ENCODE data around the gene PLCB4.
"Not testable (repeated sequence)": the region's sequence is repeated elsewhere in the genome, so short reads cannot be mapped to it uniquely, and the experiment has no call there.

Gene PLCB4

DNA sequence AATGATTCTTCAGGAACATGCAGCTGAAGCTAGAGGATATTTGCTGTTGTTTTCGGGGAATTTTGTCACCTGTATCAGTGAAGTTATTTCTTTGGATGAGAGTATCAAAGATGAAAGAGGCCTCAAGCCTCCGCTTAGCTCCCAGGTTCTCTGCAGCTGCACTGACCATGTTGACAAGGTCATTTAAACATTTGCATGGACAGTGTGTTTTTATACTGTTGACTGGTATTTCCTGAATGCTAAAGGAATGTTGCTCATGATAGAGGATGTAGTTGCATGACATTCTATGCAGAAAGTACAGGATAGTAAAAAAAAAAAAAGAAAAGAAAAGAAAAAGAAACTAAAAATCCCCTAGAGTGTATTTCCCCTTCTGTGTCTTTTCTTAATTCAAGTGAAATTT lies 279.9 kb downstream of the PLCB4 start:
- in situ Hi-C loops (cut with MboI; ENCODE audit: low sequenced_read_pairs) = no loop called here

DNA sequence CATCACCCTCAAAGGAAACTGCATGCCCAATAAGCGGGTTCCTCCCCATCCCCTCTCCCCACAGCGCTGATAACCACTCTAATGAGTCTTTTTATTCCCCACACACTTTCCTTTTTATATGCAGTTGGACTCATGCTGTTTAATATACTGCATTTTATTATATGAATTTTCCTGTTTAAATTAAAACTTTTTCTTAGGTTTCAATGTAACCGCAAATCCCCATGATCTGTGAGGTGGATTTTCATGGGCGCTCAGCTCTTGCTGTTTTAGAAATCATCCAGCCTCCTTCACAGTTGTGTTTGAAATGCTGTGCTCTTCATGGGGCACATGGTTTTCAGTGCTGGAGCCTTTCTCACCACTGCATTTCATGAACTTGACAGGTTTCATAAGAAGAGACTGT lies 280.4 kb downstream of the PLCB4 start:
- in situ Hi-C loops (cut with MboI; ENCODE audit: low sequenced_read_pairs) = no loop called here

DNA sequence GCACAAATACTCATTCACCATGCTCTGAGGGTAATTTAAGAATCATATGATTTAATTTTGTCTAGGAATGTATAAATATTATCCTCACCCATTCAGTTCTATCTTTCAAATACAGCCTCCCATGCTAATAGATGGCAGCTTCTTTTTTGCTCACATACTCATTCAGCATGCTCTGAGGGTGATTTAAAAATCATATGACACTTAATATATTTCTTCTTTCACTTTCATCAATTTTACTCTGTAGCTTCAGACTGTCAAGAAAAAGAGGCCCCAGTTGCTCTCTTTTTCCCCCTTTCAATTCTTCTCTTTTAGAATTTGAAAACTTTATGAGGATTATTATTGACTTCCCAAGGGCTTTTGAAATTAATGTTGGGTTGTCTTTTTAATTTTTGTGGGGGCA lies 283.9 kb downstream of the PLCB4 start:
- in situ Hi-C loops (cut with MboI; ENCODE audit: low sequenced_read_pairs) = no loop called here

DNA sequence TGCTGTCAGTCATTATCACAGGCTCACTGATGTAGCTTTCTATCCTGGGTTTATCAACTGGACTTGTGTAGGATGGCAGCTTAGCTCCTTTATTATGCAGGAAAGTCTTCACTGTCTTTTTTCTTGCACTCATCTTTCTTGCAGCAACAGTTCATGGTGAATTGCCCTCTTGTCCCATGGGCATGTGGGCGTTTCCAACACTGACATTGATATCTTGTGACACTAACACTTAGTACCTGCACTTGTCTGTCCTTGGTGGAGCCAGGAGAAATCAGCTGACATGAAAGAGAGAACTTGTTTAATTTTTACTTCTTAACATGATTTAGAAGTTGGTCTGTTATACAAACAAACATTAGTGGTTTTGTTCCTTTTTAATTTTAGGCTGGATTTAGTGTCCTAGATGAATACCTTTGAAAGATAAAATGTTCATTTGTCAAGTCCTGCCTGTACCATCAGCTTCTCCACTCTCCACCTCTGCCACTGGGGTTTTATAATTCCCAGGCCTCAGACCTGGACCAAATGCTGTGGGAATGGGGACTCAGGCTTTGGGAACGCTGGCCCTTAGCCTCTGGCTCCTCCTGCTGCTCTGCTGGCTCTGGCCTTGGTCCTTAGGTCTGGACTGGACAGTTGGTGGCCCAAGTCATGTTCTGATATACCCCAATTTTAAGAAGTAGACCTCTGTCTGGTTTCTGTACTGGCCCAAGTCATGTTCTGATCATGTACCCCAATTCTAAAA lies 284.5 kb downstream of the PLCB4 start:
- in situ Hi-C loops (cut with MboI; ENCODE audit: low sequenced_read_pairs) = no loop called here

DNA sequence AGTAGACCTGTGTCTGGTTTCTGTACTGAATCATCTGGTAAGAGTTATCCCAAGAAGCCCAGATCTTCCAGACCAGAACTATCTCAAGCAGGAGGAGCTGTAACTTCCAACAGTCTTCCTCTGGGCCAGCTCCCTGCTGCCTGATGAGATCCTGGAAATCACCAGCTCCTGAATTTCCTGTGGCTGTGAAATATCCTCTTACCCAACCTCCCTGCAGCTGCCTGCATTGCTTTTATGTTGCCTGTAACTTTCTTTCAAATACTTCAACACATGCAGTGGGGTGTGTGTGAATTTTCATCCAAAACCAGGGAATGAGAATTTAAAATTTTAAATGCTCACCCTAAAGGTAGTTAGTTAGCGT lies 285.0 kb downstream of the PLCB4 start:
- in situ Hi-C loops (cut with MboI; ENCODE audit: low sequenced_read_pairs) = no loop called here

DNA sequence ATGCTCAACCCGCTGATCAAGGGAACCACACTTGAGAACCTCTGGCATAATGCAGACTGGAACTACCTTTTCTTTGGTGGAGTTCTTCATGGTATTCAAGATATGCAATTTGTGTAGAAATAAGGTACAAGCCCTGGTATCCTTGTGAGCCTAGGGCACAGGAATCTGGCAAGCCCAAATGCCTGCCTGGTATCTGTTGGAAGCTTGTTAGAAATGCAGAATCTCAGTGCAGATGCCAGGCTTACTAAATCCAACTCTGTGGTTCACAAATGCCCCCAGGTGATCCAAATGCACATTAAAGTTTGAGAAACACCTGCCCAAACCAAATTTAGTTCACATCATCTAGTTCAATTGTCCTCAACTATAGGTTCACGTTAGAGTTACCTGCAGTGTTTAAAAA lies 285.7 kb downstream of the PLCB4 start:
- in situ Hi-C loops (cut with MboI; ENCODE audit: low sequenced_read_pairs) = no loop called here

DNA sequence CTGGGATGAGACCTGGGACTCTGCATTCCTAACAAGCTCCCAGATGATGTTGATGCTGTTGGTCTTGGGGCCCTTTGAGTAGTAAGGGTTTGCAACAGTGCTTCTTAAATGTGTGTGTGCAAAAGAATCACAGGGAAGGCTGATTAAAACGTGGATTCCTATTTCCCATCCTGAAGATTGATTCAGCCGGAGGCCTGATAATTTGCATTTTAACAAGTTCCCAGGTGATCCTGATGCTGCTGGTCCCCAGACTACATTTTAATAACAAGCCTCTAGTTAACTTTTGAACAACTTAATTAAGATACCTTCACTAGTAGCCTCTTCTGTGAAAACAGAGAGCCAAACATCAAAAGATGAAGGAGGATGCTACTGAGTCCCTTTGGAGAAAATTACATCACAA lies 289.1 kb downstream of the PLCB4 start:
- in situ Hi-C loops (cut with MboI; ENCODE audit: low sequenced_read_pairs) = no loop called here

DNA sequence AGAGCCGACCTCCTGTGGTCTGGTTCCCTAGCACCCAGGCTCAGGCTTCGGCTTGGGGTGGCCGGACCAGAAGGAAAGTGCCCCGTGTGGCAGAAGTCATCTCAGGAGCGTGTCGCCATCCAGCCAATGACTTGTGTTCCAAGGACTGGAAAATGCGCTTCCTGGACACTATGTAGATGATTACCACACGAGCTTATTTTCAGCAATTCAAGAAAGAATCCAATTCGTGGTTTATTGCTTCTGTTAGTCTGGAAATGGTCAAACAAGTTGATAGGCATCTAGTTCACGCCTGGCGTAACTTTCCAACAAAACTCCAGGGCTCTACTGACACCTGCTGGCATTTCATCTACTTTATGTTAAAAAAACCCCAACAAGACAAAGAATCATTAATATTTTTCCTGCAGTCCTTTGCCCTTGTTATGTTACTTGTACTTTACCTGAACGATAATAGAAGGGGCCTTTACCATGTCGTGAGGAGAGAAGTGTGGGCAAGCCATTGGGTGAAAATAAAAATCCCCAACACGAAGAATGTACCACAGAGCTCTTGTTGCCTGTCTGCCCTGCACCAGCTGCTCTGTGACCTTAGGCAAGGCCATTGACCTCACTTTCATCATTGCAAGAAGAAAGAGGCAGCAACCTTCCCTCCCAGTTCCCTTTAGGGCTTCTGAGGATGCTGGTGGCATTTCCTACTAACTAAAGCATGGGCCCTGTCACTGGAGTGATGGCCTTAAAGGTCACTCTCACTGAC lies 290.8 kb downstream of the PLCB4 start:
- in situ Hi-C loops (cut with MboI; ENCODE audit: low sequenced_read_pairs) = no loop called here

DNA sequence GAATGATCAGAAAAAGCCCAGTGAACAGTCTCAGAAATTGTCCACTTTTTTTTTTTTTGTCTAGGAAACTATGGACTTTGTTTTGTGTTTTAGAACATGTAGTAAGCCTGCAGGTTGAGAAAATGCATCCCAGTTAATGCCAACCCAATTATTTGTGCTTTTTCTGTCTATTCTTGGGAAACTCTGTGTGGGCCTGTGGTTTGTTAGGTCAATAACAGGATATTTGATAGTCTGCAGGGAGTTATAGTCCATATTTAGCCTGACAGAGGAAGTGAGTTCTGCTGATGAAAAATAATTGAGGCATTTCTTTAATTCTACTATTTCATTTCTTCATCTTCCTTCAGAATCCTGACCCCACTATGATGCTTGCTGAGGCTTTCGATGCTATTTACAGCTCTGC lies 291.5 kb downstream of the PLCB4 start:
- in situ Hi-C loops (cut with MboI; ENCODE audit: low sequenced_read_pairs) = no loop called here

DNA sequence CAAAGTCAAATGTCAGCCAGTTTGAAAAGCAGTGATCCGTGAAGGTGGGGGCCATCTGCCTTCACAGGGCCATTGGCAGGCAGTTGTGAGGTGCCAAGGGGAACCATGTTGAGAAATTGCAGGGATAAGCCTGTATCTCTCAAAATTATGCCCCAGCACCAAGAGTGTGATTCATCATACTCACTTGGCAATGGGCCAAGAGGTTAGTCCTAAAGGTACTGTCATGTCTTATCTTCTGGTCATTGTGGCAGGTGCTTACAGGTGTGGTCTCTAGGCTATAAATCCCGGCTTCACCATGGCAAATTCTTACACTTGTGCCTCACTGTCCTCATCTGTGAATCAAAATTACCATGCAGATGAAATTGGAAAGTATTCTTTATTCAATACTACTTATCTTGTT lies 294.8 kb downstream of the PLCB4 start:
- in situ Hi-C loops (cut with MboI; ENCODE audit: low sequenced_read_pairs) = no loop called here

DNA sequence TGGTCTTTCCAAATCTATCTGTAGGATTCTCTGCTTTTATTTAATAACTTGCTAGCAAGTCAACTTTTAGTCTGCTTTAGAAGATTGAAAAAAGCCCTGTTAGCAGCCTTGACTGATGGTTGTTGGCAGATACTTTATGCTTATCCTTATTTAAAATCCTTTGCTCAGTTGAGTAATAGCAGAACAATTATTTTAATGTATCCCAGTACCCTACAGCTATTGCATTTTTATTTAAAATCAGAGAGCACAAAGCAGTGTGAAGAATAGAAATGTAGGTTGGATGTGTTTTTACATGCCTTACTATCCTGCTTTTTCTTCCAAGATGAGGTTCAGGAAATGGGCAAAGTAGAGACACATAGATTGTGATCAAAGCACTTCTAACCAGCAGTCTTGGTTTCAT lies 298.4 kb downstream of the PLCB4 start:
- in situ Hi-C loops (cut with MboI; ENCODE audit: low sequenced_read_pairs) = no loop called here

DNA sequence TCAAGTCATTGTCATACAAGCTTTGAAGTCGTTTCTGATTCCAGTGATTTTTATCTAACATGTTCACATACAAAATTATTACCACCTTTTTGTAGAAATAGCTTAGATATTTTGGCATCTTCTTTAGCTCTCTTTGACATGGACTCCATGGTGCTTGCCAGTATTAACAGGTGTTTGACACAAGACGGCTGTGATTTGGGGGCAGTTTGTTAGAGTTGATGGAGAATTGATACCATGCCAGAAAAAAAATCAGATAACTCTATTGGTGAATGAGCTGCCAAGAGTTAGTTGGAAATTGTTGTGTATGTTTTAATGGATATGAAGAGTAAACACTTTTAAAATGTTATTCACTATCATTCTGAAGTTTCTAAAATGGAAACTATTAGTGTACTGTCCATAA lies 298.9 kb downstream of the PLCB4 start:
- in situ Hi-C loops (cut with MboI; ENCODE audit: low sequenced_read_pairs) = no loop called here

DNA sequence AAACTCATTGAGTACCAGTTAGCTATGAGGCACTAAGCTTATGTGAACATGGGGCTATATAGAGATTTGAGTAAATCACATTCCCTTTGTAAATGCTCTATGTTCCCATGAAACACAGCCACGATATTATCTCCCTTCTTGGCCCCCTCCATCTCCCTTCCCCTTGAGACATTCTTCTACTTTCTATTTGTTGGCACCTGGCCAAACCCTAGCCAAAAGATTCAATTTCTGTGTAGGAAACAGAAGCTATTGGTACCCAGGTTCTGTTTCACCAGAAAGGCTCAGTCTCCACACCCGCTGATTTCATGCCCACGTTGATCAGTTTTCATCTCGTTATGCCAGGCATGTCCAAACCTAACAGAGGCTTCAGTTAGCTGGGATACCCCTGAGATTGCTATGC lies 300.0 kb downstream of the PLCB4 start:
- in situ Hi-C loops (cut with MboI; ENCODE audit: low sequenced_read_pairs) = no loop called here

DNA sequence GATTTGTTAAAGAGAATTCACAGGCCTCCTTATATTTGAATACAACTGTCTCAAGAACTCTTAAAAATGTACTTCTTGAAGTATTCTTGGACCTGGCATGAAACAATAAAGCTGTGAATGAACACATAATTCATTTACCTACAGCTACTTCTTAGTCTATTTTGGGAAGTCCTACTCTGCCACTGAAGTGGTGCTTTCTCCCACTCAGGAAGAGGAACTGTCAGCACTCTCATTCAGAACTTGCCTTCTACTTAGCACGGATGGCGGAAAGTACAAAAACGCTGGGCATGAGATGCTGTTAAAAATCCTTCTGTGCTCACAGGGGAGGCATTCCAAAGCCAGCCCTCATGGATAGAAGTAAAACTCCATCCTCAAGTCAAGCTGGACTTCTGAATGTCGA lies 300.7 kb downstream of the PLCB4 start:
- in situ Hi-C loops (cut with MboI; ENCODE audit: low sequenced_read_pairs) = no loop called here

DNA sequence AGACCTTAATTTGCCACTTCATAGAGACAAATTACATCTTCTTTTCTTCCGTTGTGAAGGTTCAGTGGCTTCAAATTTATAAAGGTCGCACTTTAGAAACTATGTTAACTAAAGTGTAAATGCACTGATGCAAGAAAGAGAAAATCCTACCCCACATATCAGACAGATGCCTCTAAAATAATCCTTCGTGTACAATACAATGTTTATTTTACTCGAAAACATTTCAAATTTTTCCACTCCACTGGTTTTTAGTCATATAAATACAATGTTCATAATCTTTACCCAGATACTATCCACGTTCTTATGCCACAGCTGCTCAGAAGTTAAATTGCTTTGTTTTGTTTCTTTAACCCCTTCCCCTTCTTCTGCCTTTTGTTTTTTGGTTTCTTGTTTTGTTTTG lies 305.2 kb downstream of the PLCB4 start:
- in situ Hi-C loops (cut with MboI; ENCODE audit: low sequenced_read_pairs) = no loop called here

DNA sequence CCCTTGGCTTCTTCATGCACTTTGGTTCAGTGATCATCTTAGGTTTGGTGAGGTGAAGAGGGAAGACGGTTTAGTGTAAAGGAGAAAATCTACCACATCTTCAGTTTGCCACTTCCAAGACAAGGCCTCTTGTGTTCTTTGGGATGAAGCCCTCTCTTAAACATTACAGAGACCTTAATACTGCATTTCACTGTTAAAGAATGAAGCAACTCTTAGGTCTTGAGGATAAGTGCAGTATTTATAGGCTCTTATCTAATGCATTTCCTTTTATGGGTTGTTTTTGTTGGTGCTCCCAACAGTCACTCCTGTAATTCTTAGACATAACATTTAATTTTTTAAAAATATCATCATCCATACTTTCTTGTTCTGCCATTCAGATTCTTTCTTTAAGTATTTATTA lies 305.6 kb downstream of the PLCB4 start:
- in situ Hi-C loops (cut with MboI; ENCODE audit: low sequenced_read_pairs) = no loop called here

DNA sequence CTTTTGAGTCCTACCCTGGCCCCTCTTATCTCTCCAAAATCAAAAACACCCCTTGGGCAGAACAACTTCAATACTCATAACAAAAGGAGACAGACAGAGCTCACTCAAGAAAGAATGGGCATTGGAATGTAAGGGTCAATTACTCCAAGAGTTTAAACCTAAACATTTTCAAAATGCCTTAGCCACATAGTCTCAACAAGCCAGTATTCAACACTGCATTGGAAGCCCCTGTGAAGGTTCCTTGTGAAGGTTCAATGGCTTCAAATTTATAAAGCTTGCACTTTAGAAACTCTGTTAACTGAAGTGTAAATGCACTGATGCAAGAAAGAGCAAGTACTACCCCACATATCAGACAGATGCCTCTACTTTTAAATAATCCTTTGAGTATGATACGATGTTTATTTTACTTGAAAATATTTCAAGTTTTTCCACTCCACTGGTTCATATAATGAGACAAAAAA lies 306.4 kb downstream of the PLCB4 start:
- in situ Hi-C loops (cut with MboI; ENCODE audit: low sequenced_read_pairs) = no loop called here

DNA sequence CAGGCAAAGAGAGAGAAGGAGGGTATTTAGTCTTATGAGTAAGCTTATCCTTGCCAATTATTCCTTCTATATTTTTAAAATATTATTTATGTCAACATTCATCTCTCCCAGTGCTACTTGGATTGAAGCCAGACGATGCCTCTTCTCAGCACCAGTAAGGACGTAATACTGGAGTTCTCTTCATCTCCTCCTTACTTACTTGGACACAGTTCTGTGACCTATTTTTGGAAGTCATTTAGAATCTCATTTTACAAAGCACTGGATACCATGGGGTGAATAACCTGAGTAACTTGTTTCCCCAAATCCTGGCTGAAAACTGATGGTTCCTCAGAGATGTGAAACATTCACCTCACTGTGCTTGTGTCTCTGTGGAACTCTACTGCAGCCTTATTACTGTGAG lies 308.1 kb downstream of the PLCB4 start:
- in situ Hi-C loops (cut with MboI; ENCODE audit: low sequenced_read_pairs) = no loop called here

DNA sequence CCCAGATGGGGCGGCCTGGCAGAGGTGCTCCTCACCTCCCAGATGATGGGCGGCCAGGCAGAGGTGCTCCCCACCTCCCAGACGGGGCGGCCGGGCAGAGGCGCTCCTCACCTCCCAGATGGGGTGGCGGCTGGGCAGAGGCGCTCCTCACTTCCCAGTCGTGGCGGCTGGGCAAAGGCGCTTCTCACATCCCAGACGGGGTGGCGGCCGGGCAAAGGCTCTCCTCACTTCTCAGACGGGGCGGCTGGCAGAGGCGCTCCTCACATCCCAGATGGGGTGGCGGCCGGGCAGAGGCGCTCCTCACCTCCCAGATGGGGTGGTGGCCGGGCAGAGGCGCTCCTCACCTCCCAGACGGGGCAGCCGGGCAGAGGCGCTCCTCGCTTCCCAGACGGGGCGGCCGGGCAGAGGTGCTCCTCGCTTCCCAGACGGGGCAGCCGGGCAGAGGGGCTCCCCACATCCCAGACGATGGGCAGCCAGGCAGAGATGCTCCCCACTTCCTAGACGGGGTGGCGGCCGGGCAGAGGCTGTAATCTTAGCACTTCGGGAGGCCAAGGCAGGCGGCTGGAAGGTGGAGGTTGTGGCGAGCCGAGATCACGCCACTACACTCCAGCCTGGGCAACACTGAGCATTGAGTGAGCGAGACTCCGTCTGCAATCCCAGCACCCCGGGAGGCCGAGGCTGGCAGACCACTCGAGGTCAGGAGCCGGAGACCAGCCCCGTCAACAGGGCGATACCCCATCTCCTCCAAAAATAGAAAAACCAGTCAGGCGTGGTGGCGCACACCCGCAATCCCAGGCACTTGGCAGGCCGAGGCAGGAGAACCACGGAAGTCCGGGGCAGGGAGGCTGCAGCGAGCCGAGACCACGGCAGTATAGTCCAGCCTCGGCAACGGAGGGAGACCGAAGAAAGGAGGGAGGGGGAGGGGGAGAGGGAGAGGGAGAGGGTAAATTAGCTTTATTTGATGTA lies 316.7 kb downstream of the PLCB4 start:
- in situ Hi-C loops (cut with MboI; ENCODE audit: low sequenced_read_pairs) = not testable (repeated sequence)

DNA sequence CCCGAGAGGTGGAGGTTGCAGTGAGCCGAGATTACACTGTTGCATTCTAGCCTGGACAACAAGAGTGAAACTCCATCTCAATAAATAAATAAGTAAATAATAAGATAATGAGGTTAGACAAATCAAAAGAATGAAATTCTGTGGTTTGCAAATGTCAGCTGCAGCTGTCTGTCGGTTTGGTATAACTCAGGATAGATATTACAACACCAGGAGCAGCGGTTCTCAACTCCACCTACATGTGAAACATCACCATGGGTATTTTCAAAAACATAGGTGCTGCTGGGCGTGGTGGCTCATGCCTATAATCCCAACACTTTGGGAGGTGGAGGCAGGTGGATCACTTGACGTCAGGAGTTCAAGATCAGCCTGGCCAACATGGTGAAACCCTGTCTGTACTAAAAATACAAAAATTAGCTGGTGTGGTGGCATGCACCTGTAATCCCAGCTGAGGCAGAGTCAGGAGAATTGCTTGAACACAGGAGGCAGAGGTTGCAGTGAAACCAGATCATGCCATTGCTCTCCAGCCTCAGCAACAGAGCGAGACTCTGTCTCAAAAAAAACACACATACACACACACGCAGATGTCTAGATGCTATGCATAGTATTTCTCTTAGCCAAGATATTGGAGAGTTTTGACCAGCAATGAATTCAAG lies 319.4 kb downstream of the PLCB4 start:
- in situ Hi-C loops (cut with MboI; ENCODE audit: low sequenced_read_pairs) = no loop called here

DNA sequence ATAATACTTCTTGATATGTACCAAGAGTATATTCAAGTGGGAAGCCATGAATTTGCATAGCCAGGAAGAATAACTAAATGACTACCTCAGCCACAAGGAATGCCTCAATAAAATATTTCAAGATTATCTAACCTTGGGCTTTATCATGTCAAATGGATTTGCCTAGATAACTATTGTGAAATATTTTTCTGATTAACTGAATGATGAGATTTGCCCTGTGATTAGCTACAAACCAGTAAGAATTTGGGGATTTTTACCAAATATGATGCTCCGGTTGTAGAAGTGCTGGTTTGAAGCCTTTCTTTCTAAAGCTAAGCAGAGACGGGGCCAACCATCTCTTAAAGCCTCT lies 319.9 kb downstream of the PLCB4 start:
- in situ Hi-C loops (cut with MboI; ENCODE audit: low sequenced_read_pairs) = no loop called here
